K562 (cell line): ENCODE results near the gene MLN. TPM values are rescaled to one million over a fixed set of nuclear protein-coding genes. Genes with fewer than 3 reads are reported as not detected.

ENCODE experiments used
- ATAC-seq: fragments of 200-7000 bp; cut with Tn5 transposase; 3 replicates; pipeline ENCODE4 v1.9.1; 2020; ENCODE audit warnings: moderate library complexity
- Bru-seq: library from RNA; stranded (reverse); fragments of 400-500 nt; gene quantifications from one replicate; lab custom pipeline; 2021; lab: Mats Ljungman, UMichigan
- BruChase-seq, 2 experiments: library from RNA; stranded (reverse); fragments of 400-500 nt; gene quantifications; one replicate each; lab custom pipeline; 2021; lab: Mats Ljungman, UMichigan
- BruUV-seq: library from RNA; stranded (reverse); fragments of 400-500 nt; replicated peaks from 2 replicates; lab custom pipeline; 2021; lab: Mats Ljungman, UMichigan
- CTCF ChIA-PET: fragments of 300-600 bp; formaldehyde crosslinking; extraction: SDS; loops from one replicate; lab custom pipeline; 2021; ENCODE audit warnings: low intra/inter-chr PET ratio; lab: Yijun Ruan, JAX
- POLR2A ChIA-PET: fragments of 300-600, 350-650 bp; sonication (Branson Sonifier 250); formaldehyde crosslinking; extraction: SDS; loops from one replicate; lab custom pipeline; 2021; ENCODE audit warnings: antibody characterized with exemption, inconsistent platforms; lab: Yijun Ruan, JAX
- DNase-seq, 4 experiments: peaks; one replicate each; pipeline versions ENCODE4 v3.0.0 to v3.0.0-alpha.2; 2011 to 2018; ENCODE audit warnings: low spot score in 3 of 4, mixed read lengths in 3 of 4; ENCODE audit errors: extremely low read depth in 1 of 4
- FAIRE-seq: peaks from 2 replicates; lab custom pipeline; 2011; peaks lifted over from hg19 to GRCh38; lab: Jason Lieb, UNC
- H2AFZ ChIP-seq: 2 replicates; pipeline ENCODE4 v1.6.0; 2011; ENCODE audit warnings: low read depth, low read length, control low read depth, inconsistent platforms
- H3K27ac ChIP-seq: fragments of 200-600 bp; 3 replicates; pipeline ENCODE4 v1.8.0; 2011; ENCODE audit warnings: low read depth, mild to moderate bottlenecking, control low read depth, inconsistent platforms, low read length, moderate library complexity, mixed read lengths; ENCODE audit errors: extremely low read depth
- H3K27me3 ChIP-seq, 2 experiments: fragments of 300-600 bp in 1 of 2; 2 replicates in 1 of 2; 3 replicates in 1 of 2; pipeline versions ENCODE4 v1.6.0 to v1.8.0; 2011; ENCODE audit warnings: inconsistent platforms in 2 of 2, low read length in 2 of 2, mild to moderate bottlenecking in 1 of 2, mixed read lengths in 1 of 2, moderate library complexity in 1 of 2; ENCODE audit not compliant: control insufficient read depth in 2 of 2, insufficient read depth in 2 of 2
- H3K36me3 ChIP-seq: fragments of 300-600 bp; 3 replicates; pipeline ENCODE4 v1.8.0; 2011; ENCODE audit warnings: mild to moderate bottlenecking, low read length, inconsistent platforms; ENCODE audit not compliant: control insufficient read depth, insufficient read depth
- H3K4me1 ChIP-seq, 2 experiments: fragments of 200-600 bp in 1 of 2; replicated peaks in 1 of 2; 2 replicates in 1 of 2; 3 replicates in 1 of 2; pipeline versions ENCODE4 v1.5.1 to v1.8.0; 2011; ENCODE audit warnings: inconsistent platforms in 2 of 2, low read length in 2 of 2, mild to moderate bottlenecking in 1 of 2, mixed read lengths in 1 of 2, moderate library complexity in 1 of 2; ENCODE audit not compliant: control insufficient read depth in 2 of 2, insufficient read depth in 2 of 2
- H3K4me2 ChIP-seq: 2 replicates; pipeline ENCODE4 v1.6.1; 2011; ENCODE audit warnings: low read length, control low read depth, inconsistent platforms, mixed read lengths; ENCODE audit not compliant: insufficient read depth
- H3K4me3 ChIP-seq: fragments of 200-600 bp; sonication (generic), shearing (Covaris generic); 2 replicates; pipeline ENCODE4 v1.5.1; 2016; ENCODE audit warnings: control low read depth, inconsistent platforms
- H3K79me2 ChIP-seq: fragments of 200-600 bp; 3 replicates; pipeline ENCODE4 v1.8.0; 2011; ENCODE audit warnings: low read length, inconsistent platforms; ENCODE audit not compliant: control insufficient read depth, insufficient read depth
- H3K9ac ChIP-seq, 2 experiments: 2 replicates each; pipeline versions ENCODE4 v1.6.0 to v1.6.1; 2011; ENCODE audit warnings: low read depth in 2 of 2, low read length in 2 of 2, control low read depth in 1 of 2, inconsistent platforms in 1 of 2, mild to moderate bottlenecking in 1 of 2, mixed read lengths in 1 of 2; ENCODE audit not compliant: insufficient read depth in 1 of 2
- H3K9me1 ChIP-seq: one replicate; pipeline ENCODE4 v1.6.0; 2011; ENCODE audit warnings: inconsistent platforms, mild to moderate bottlenecking, low read length, moderate library complexity; ENCODE audit not compliant: control insufficient read depth, insufficient read depth
- H3K9me3 ChIP-seq: replicated peaks from 2 replicates; pipeline ENCODE4 v1.5.1; 2011; ENCODE audit warnings: low read depth, low read length, inconsistent platforms; ENCODE audit not compliant: control insufficient read depth, insufficient read depth
- H4K20me1 ChIP-seq: replicated peaks from 2 replicates; pipeline ENCODE4 v1.6.1; 2011; ENCODE audit warnings: low read length, inconsistent platforms, mixed read lengths; ENCODE audit not compliant: control insufficient read depth, insufficient read depth
- CREBBP ChIP-seq: IDR thresholded peaks from one replicate; pipeline ENCODE4 v1.6.1; 2012; ENCODE audit warnings: low read depth, mild to moderate bottlenecking, control low read depth, inconsistent platforms, low read length
- ETV1 ChIP-seq: fragments of 450-650 bp; conservative IDR thresholded peaks from 2 replicates; pipeline ENCODE4 v1.6.1; 2016; ENCODE audit warnings: missing genetic modification characterization, control low read depth, low read depth, missing compliant biosample characterization
- MECOM ChIP-seq: fragments of 250-450 bp; sonication (Bioruptor Pico); IDR thresholded peaks from 2 replicates; pipeline ENCODE4 v1.8.0; 2022; ENCODE audit warnings: inconsistent platforms
- NR1H2 ChIP-seq: sonication (generic); formaldehyde crosslinking; IDR thresholded peaks from 2 replicates; pipeline ENCODE4 v1.4.0; 2020; ENCODE audit warnings: mild to moderate bottlenecking, missing genetic modification reagents
- PCBP2 ChIP-seq: fragments of 200-400 bp; formaldehyde crosslinking; IDR thresholded peaks from 2 replicates; pipeline ENCODE4 v1.6.1; 2018; ENCODE audit warnings: low read length, low read depth, mild to moderate bottlenecking, moderate library complexity; ENCODE audit not compliant: poor library complexity, severe bottlenecking
- PTTG1 ChIP-seq: fragments of 450-650 bp; IDR thresholded peaks from 2 replicates; pipeline ENCODE4 v1.6.1; 2016; ENCODE audit warnings: low read depth, mild to moderate bottlenecking, missing genetic modification characterization, missing compliant biosample characterization
- ZBTB8A ChIP-seq: fragments of 450-650 bp; IDR thresholded peaks from 2 replicates; pipeline ENCODE4 v1.6.1; 2018; ENCODE audit warnings: mild to moderate bottlenecking, moderate library complexity; ENCODE audit not compliant: partially characterized antibody
- ZNF76 ChIP-seq: fragments of 250-450 bp; sonication (Bioruptor Pico); IDR thresholded peaks from 2 replicates; pipeline ENCODE4 v1.4.0; 2020; ENCODE audit warnings: mild to moderate bottlenecking, moderate library complexity, borderline replicate concordance
- WGBS: fragments of 100-300 bp; shearing (Covaris generic); methylation state at CpG from one replicate; pipeline ENCODE4 v1.1.6; 2016; ENCODE audit warnings: low coverage, mixed read lengths; ENCODE audit not compliant: insufficient coverage; ENCODE audit errors: missing lambda C conversion rate; 5-methylcytosine and 5-hydroxymethylcytosine counted together
- in situ Hi-C: fragments of 300-500 bp; cut with MboI; formaldehyde crosslinking; loops from 4 replicates; pipeline ENCODE4 v1.15.0; 2018; ENCODE audit warnings: inconsistent platforms, mixed read lengths
- intact Hi-C: fragments of 100-400 bp; cut with micrococcal nuclease; formaldehyde crosslinking; loops from 2 replicates; pipeline ENCODE4 v1.14.2; 2022
- long read RNA-seq, 3 experiments: library from polyadenylated mRNA in 2 of 3; library from RNA in 1 of 3; unstranded in 2 of 3; stranded (forward) in 1 of 3; transcript quantifications; one replicate each; pipeline ENCODE4 v2.0.0, GENCODE V29; 2019 to 2022
- polyA minus RNA-seq, 3 experiments: library from RNA; depleted of rRNA, polyadenylated mRNA; stranded (reverse); fragments of >200 nt; gene quantifications; 2 replicates each; pipeline ENCODE4 v1.2.3, GENCODE V29; 2011
- polyA plus RNA-seq, 8 experiments: library from polyadenylated mRNA; depleted of rRNA in 4 of 8; stranded (reverse) in 5 of 8; unstranded in 3 of 8; fragments of >200 nt; fragmentation: Nextera tagmentation in 2 of 8; fragmentation: Illumina TruSeq in 1 of 8; extraction: Ambion mirVana in 2 of 8; extraction: Trizol in 1 of 8; gene quantifications; 2 replicates each; pipeline versions ENCODE4 v1.2.1 to v1.2.3, GENCODE V29; 2011 to 2014; ENCODE audit warnings: inconsistent platforms in 1 of 8, missing spikeins in 1 of 8
- total RNA-seq, 7 experiments: library from RNA; depleted of rRNA in 6 of 7; stranded (reverse); fragments of >200 nt in 6 of 7; fragmentation: Illumina TruSeq in 2 of 7; extraction: Trizol in 2 of 7; gene quantifications; 2 replicates each; pipeline versions ENCODE4 v1.2.1 to v1.2.3, GENCODE V29; 2011 to 2021; ENCODE audit warnings: low replicate concordance in 1 of 7
- TF ChIP-seq, protein P1 (sequence below): sonication (generic); formaldehyde crosslinking; IDR thresholded peaks from 2 replicates; pipeline ENCODE4 v1.8.0; 2023; ENCODE audit warnings: mild to moderate bottlenecking, missing genetic modification reagents
- TF ChIP-seq, protein P2 (sequence below): fragments of 250-450 bp; sonication (Bioruptor Pico); IDR thresholded peaks from 2 replicates; pipeline ENCODE4 v1.4.0; 2020; ENCODE audit warnings: mild to moderate bottlenecking, moderate library complexity, borderline replicate concordance

MLN gene, protein sequence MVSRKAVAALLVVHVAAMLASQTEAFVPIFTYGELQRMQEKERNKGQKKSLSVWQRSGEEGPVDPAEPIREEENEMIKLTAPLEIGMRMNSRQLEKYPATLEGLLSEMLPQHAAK
- not detected in 2 replicates for total RNA-seq (2011; cell fraction: chromatin; rRNA removed; ENCODE audit: low replicate concordance)
- not detected in 2 replicates for total RNA-seq (2011; cell fraction: nucleolus; rRNA removed)
- not detected in 2 replicates for total RNA-seq (2011; cell fraction: nucleoplasm; rRNA removed)
- total RNA-seq (2014; rRNA removed) (not detected in 2 replicates), total RNA-seq (2014; rRNA removed; fragmentation: Illumina TruSeq; extraction: Trizol) (not detected in 2 replicates), total RNA-seq (2015; rRNA removed; fragmentation: Illumina TruSeq; extraction: Trizol) (not detected in 2 replicates), total RNA-seq (2021) (not detected in 2 replicates), polyA plus RNA-seq (2011; rRNA removed) (not detected in 2 replicates), polyA plus RNA-seq (2014; fragmentation: Illumina TruSeq; extraction: Trizol) (not detected in 2 replicates), polyA plus RNA-seq (2014; fragmentation: Nextera tagmentation; extraction: Ambion mirVana) (not detected), polyA plus RNA-seq (2014; rRNA removed) (not detected in 2 replicates), polyA minus RNA-seq (2011; rRNA and poly(A)+ RNA removed) (not detected in 2 replicates), Bru-seq, nascent RNA (not detected), BruChase-seq, experiment 1, labeled RNA remaining after a 2-hour chase (not detected), BruChase-seq, experiment 2, labeled RNA remaining after a 6-hour chase (not detected)
- not detected in 2 replicates for polyA plus RNA-seq (2011; cell fraction: cytosol; rRNA removed)
- polyA plus RNA-seq (2011; cell fraction: nucleus; rRNA removed) = not detected in 2 replicates
- polyA plus RNA-seq (2012) = not detected in 2 replicates
- polyA minus RNA-seq (2011; cell fraction: cytosol; rRNA and poly(A)+ RNA removed) = not detected in 2 replicates
- not detected in 2 replicates for polyA minus RNA-seq (2011; cell fraction: nucleus; rRNA and poly(A)+ RNA removed)
- long read RNA-seq, experiment 1 = 0 reads
- long read RNA-seq, experiment 2 = 0 reads
- long read RNA-seq, experiment 3 = 0 reads

DNA sequence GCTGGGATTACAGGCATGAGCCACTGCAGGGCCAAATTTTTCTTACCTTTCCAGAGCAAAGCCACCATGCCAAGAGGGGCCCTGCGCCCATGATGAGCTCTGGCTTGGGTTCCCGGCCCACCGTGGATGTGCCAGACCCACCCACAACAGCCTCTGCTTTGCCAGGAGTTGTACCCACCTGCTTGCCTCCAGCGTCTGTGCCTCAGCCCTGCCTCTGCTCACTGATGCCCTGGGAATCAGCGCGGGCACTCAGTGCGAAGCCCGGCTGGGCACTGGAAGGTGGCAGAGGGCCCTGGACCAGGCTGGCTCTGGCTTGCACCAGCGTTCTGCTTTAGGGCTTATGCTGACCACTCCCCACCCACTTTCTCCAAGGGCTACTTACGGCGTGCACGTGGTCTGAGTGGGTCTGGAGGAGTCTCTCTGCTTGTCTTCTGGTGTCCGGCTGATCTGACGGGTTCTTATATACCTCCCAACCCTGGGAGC, at the start of gene MLN:
Gene MLN, minus strand, starts transcription at position 433 of the 483 bp plus-strand sequence. CDS start 2,840 bp downstream, outside the sequence.
- peaks cover 10% of the 10 kb centered on the region; the same call in 1 of the 2 replicates for H4K20me1 ChIP-seq
- DNase-seq (no peak), FAIRE-seq (no peak), ATAC-seq (no peak)
- peak within 1 kb of the TSS in 1 of 2 experiments; percentile 19; a peak in 1 of 4 replicates for H3K9ac ChIP-seq
- no peak within 1 kb of the TSS for H3K4me3 ChIP-seq
- intact Hi-C loops (no loop called here), in situ Hi-C loops (no loop called here)
- no peaks in the 10 kb centered on the region for H3K9me1 ChIP-seq
- H3K4me2 ChIP-seq = no peak within 1 kb of the TSS
- POLR2A ChIA-PET = interaction anchor here (0.6 to 1.0 kb wide), 2 partner anchors 15 to 610 kb away, joined by 3 read pairs; no protein-coding TSS in a partner anchor
- BruUV-seq = no TSS peak
- TF ChIP-seq MECOM (no peak), PTTG1 (tag) (no peak), CREBBP (no peak), ZBTB8A (no peak), NR1H2 (CRISPR knock-in tag) (no peak), ETV1 (no peak), PCBP2 (no peak), ZNF76 (CRISPR knock-in tag) (no peak)
- TF ChIP-seq, protein P1, sequence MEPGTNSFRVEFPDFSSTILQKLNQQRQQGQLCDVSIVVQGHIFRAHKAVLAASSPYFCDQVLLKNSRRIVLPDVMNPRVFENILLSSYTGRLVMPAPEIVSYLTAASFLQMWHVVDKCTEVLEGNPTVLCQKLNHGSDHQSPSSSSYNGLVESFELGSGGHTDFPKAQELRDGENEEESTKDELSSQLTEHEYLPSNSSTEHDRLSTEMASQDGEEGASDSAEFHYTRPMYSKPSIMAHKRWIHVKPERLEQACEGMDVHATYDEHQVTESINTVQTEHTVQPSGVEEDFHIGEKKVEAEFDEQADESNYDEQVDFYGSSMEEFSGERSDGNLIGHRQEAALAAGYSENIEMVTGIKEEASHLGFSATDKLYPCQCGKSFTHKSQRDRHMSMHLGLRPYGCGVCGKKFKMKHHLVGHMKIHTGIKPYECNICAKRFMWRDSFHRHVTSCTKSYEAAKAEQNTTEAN (CRISPR knock-in tag) = no peak
- TF ChIP-seq, protein P2, sequence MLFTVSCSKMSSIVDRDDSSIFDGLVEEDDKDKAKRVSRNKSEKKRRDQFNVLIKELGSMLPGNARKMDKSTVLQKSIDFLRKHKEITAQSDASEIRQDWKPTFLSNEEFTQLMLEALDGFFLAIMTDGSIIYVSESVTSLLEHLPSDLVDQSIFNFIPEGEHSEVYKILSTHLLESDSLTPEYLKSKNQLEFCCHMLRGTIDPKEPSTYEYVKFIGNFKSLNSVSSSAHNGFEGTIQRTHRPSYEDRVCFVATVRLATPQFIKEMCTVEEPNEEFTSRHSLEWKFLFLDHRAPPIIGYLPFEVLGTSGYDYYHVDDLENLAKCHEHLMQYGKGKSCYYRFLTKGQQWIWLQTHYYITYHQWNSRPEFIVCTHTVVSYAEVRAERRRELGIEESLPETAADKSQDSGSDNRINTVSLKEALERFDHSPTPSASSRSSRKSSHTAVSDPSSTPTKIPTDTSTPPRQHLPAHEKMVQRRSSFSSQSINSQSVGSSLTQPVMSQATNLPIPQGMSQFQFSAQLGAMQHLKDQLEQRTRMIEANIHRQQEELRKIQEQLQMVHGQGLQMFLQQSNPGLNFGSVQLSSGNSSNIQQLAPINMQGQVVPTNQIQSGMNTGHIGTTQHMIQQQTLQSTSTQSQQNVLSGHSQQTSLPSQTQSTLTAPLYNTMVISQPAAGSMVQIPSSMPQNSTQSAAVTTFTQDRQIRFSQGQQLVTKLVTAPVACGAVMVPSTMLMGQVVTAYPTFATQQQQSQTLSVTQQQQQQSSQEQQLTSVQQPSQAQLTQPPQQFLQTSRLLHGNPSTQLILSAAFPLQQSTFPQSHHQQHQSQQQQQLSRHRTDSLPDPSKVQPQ (CRISPR knock-in tag) = no peak
- WGBS = 4% methylated on average over 14 of the region's 14 CpGs
- no peaks in the 10 kb centered on the region for H3K9me3 ChIP-seq
- H2AFZ ChIP-seq = no peak within 1 kb of the TSS
- CTCF ChIA-PET = no interaction called here
- no peaks in the 10 kb centered on the region for H3K36me3 ChIP-seq
- H3K79me2 ChIP-seq = no peaks in the 10 kb centered on the region
- H3K4me1 ChIP-seq = peaks cover 0 to 3% of the 10 kb centered on the region in 2 experiments; a peak in 1 of 5 replicates
- H3K27ac ChIP-seq = no peak within 1 kb of the TSS
- H3K27me3 ChIP-seq = peaks cover 76 to 84% of the 10 kb centered on the region in 2 experiments
